Upper lobe of left lung (tissue), 4 donors: ENCODE data around the gene SF3A1.

Experiments
- CTCF ChIP-seq, 6 experiments: fragments of 450-650 bp in 4 of 6; fragments of 200-600 bp in 2 of 6; sonication (generic) in 2 of 6; IDR thresholded peaks; one replicate each; pipeline ENCODE4 v1.5.1; 2016 to 2019; ENCODE audit warnings: antibody characterized with exemption in 6 of 6
- POLR2A ChIP-seq, 4 donors: fragments of 450-650 bp; IDR thresholded peaks; one replicate each; pipeline ENCODE4 v1.5.1; 2016 to 2017; ENCODE audit warnings: antibody characterized with exemption in 4 of 4, mild to moderate bottlenecking in 2 of 4
- POLR2AphosphoS5 ChIP-seq, 2 donors: sonication (generic); formaldehyde crosslinking; IDR thresholded peaks; one replicate each; pipeline ENCODE4 v1.5.1; 2017; ENCODE audit warnings: antibody characterized with exemption in 2 of 2

- no peak for TF ChIP-seq CTCF (IDR thresholded peaks at IDR 0.05)
- no peak for TF ChIP-seq POLR2A (IDR thresholded peaks at IDR 0.05)
- no peak for TF ChIP-seq POLR2AphosphoS5 (IDR thresholded peaks at IDR 0.05)
Measured at GRCh38 chr22:30337461-30337778, 19.3 kb downstream of the SF3A1 start.
